Measurements from ENCODE around the gene GAL3ST2. TPM values are rescaled to one million over a fixed set of nuclear protein-coding genes. Genes with fewer than 3 reads are reported as not detected.
A peak's percentile ranks its signal among the peaks of the same experiment; 100 is the strongest.

Gene GAL3ST2
- total and polyA plus RNA-seq, 2 of the 8 experiments (the other 6 are each of a cell fraction or from before 2014, with no cell fraction given): not detected

DNA sequence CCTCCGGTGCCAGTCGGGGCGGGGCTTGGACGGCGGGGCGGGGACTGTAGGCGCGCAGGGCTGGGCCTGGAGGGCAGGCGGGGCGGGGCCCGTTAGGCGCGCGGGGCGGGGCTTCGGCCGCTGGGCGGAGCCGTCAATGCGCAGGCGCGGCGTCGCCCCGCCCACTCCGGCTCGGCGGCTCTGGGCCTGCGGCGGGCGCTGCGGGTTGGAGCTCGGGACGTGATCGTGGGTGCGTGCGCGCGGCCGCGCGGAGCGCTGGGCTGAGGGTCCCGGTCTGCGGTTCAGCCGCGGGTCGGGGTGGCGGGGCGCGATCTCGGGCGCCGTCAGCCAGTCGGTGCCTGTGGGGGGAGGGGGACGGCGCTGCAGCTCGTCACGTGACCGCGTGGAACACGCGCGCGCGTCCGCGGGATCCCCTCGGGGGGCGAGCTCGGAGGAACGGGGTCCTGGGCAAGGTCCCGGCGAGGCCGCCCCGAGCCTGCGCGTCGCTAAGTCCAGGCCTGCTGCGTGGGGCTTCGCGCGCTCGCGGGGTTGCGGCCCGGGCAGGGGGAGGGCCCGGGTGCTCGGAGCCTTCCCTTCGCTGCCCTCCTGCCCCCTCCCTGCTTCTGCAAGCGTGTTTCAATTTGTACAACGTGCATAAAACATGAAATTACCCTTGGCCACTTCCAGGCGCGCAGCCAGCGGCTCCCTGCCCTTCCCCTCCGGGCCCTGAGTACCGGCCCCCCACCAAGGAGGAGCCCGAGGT, 42.0 kb upstream of the GAL3ST2 start, which contains the start of gene D2HGDH:
Gene D2HGDH, plus strand, starts transcription at position 164 of the 742 bp plus-strand sequence. CDS start 595 bp downstream, outside the sequence.
- Histone ChIP-seq H3K4me2 (ENCODE audit: insufficient read depth in 1 of 2, low read depth in 2 of 2, low read length in 2 of 2) (peak within 1 kb of the TSS; percentile 73 to 94), H2AFZ (ENCODE audit: low read length) (0 out of 2 replicates have a peak within 1 kb of the TSS, but pooled peaks have one; percentile 61)
- TF ChIP-seq GTF2F1 (IDR thresholded peaks at IDR 0.05; ENCODE audit: borderline replicate concordance, low read depth, low read length) (no peak), TBP (IDR thresholded peaks at IDR 0.05; ENCODE audit: low read depth, low read length) (0 out of 2 replicates have a peak, but pooled peaks have one; percentile 3), KDM1A (IDR thresholded peaks at IDR 0.05; ENCODE audit: borderline replicate concordance, low read length) (peak; percentile 19; the same call in 1 of the 2 replicates), POLR2AphosphoS5 (IDR thresholded peaks at IDR 0.05; ENCODE audit: low read depth, low read length) (no peak), ZNF274 (IDR thresholded peaks at IDR 0.05; ENCODE audit: borderline replicate concordance, extremely low read depth, low read length) (no peak), RBBP5 (IDR thresholded peaks at IDR 0.05; ENCODE audit: borderline replicate concordance, low read depth, low read length) (peak; percentile 55), HDAC6 (IDR thresholded peaks at IDR 0.05; ENCODE audit: low read depth, low read length) (no peak), CHD1 (IDR thresholded peaks at IDR 0.05; ENCODE audit: low read depth, low read length) (no peak), ASH2L (IDR thresholded peaks at IDR 0.05; ENCODE audit: low read length) (peak; percentile 35), SUZ12 (IDR thresholded peaks at IDR 0.05; ENCODE audit: low read length) (peak; percentile 50; the same call in 1 of the 2 replicates), PHF8 (conservative IDR thresholded peaks at IDR 0.05; ENCODE audit: low read depth, low read length) (peak; percentile 85; the same call in 1 of the 2 replicates), POLR2A (IDR thresholded peaks at IDR 0.05; ENCODE audit: control extremely low read depth in 1 of 2, low read depth in 2 of 2, low read length in 2 of 2) (peak in 1 of 2 experiments; percentile 58; a peak in 1 of 3 replicates)

More for the DNA sequence above, 42.0 kb upstream of the GAL3ST2 start, which contains the start of gene D2HGDH:
- peak within 1 kb of the TSS; percentile 20; the same call in 1 of the 2 replicates for H3K27ac ChIP-seq (ENCODE audit: low read depth, low read length)
- H4K5ac ChIP-seq (ENCODE audit: insufficient read length, low read depth, low read length): no peak within 1 kb of the TSS
- peaks cover 12% of the 10 kb centered on the region; the same call in 1 of the 2 replicates for H3K23me2 ChIP-seq (ENCODE audit: low read depth, low read length)
- H4K91ac ChIP-seq (replicated peaks; ENCODE audit: insufficient read length, low read length): peak within 1 kb of the TSS; percentile 80
- H3K79me1 ChIP-seq (ENCODE audit: low read depth, low read length): peaks cover 2% of the 10 kb centered on the region; the same call in 1 of the 2 replicates
- H3K56ac ChIP-seq (replicated peaks; ENCODE audit: insufficient read length, low read depth, low read length): no peak within 1 kb of the TSS
- WGBS, 2 experiments (ENCODE audit: extremely low coverage in 1 of 2, insufficient coverage in 1 of 2, insufficient read length in 1 of 2, insufficient replicate concordance in 2 of 2, low coverage in 1 of 2, low lambda C conversion rate in 2 of 2, missing lambda C conversion rate in 1 of 2): 0% methylated on average over 28 of the region's 98 CpGs; no CpG with 5 or more reads in 1 of the 2 experiments
- DNase-seq (ENCODE audit: low read depth in 1 of 2, low spot score in 2 of 2) (peak; percentile 50 to 98), FAIRE-seq (no peak)
- peak within 1 kb of the TSS; percentile 71 to 94 (median 78) for H3K4me3 ChIP-seq (ENCODE audit: extremely low read depth in 1 of 4, insufficient read depth in 2 of 4, low read depth in 3 of 4, low read length in 4 of 4)
- H3K9me3 ChIP-seq (ENCODE audit: insufficient read depth in 2 of 2, low read depth in 1 of 2, low read length in 1 of 2): no peaks in the 10 kb centered on the region
- H2BK120ac ChIP-seq (replicated peaks; ENCODE audit: low read depth, low read length): no peak within 1 kb of the TSS
- H3K9ac ChIP-seq (replicated peaks in 1 of 4; ENCODE audit: extremely low read depth in 1 of 4, low read depth in 3 of 4, low read length in 3 of 4): peak within 1 kb of the TSS in 3 of 4 experiments; percentile 8 to 32 (median 30); a peak in 4 of 7 replicates
- ChIA-PET POLR2A (ENCODE audit: partially characterized antibody) (interaction anchor here (0.6 to 10.7 kb wide), 8 partner anchors 9 to 97 kb away, joined by 3 to 64 read pairs (median 3); partner anchors contain the start of genes ATG4B, ING5 and THAP4), CTCF (ENCODE audit: partially characterized antibody) (interaction anchor here (0.8 to 4.0 kb wide), 12 partner anchors 10 to 196 kb away, joined by 3 to 28 read pairs (median 4); partner anchors contain the start of genes DTYMK and ING5)
- H3K4me1 ChIP-seq (replicated peaks in 1 of 4; ENCODE audit: control insufficient read depth in 3 of 4, insufficient read depth in 4 of 4, low read length in 3 of 4): peaks cover 0 to 6% (median 0%) of the 10 kb centered on the region in 4 experiments; a peak in 2 of 7 replicates
- no peak within 1 kb of the TSS for H3K23ac ChIP-seq (ENCODE audit: insufficient read length)
- no peak within 1 kb of the TSS for H2BK15ac ChIP-seq (ENCODE audit: low read length)
- H3K4ac ChIP-seq (replicated peaks; ENCODE audit: insufficient read length, low read depth, low read length): peak within 1 kb of the TSS; percentile 13
- peak within 1 kb of the TSS; percentile 70; the same call in 1 of the 2 replicates for H2AK5ac ChIP-seq (ENCODE audit: low read depth, low read length)
- H2BK20ac ChIP-seq (ENCODE audit: low read length): no peak within 1 kb of the TSS
- no peak within 1 kb of the TSS for H2BK12ac ChIP-seq (ENCODE audit: low read depth, low read length)
- peak within 1 kb of the TSS; percentile 93 for H4K8ac ChIP-seq (ENCODE audit: extremely low read depth, insufficient read depth, low read length)
- H4K20me1 ChIP-seq (replicated peaks in 1 of 2; ENCODE audit: control insufficient read depth in 1 of 2, insufficient read depth in 2 of 2, low read length in 2 of 2): peaks cover 1 to 5% of the 10 kb centered on the region in 2 experiments
- peaks cover 0 to 4% (median 3%) of the 10 kb centered on the region in 4 experiments; a peak in 4 of 7 replicates for H3K27me3 ChIP-seq (replicated peaks in 1 of 4; ENCODE audit: control insufficient read depth in 3 of 4, extremely low read depth in 1 of 4, insufficient read depth in 3 of 4, low read length in 3 of 4)
- H2BK5ac ChIP-seq (ENCODE audit: low read depth, low read length): no peak within 1 kb of the TSS
- no peak within 1 kb of the TSS for H3K14ac ChIP-seq (ENCODE audit: insufficient read length)
- H3K79me2 ChIP-seq (ENCODE audit: control insufficient read depth in 1 of 2, insufficient read depth in 2 of 2, low read length in 2 of 2): no peaks in the 10 kb centered on the region
- H3K18ac ChIP-seq (ENCODE audit: extremely low read depth, low read length): peak within 1 kb of the TSS; percentile 96
- H3K36me3 ChIP-seq (ENCODE audit: control insufficient read depth in 2 of 4, insufficient read depth in 4 of 4, low read length in 3 of 4): no peaks in the 10 kb centered on the region

Measured in H1 (cell line).